Progenitor cell of endocrine pancreas (in vitro differentiated cells): Measurements from ENCODE around the gene KCNQ1. TPM values are rescaled to one million over a fixed set of nuclear protein-coding genes. Genes with fewer than 3 reads are reported as not detected.

ENCODE experiments used
- DNase-seq: peaks from one replicate; pipeline ENCODE4 v3.0.0; 2021; ENCODE audit warnings: low spot score; ENCODE audit not compliant: unreplicated experiment
- H3K27ac Mint-ChIP-seq: 2 replicates; pipeline ENCODE4 v1.8.0; 2021; ENCODE audit warnings: mild to moderate bottlenecking, moderate library complexity, mixed read lengths
- H3K27me3 Mint-ChIP-seq: 2 replicates; pipeline ENCODE4 v1.8.0; 2021; ENCODE audit warnings: mixed read lengths
- H3K36me3 Mint-ChIP-seq: 2 replicates; pipeline ENCODE4 v1.8.0; 2022; ENCODE audit warnings: mixed read lengths; ENCODE audit not compliant: insufficient read depth
- H3K4me1 Mint-ChIP-seq: 2 replicates; pipeline ENCODE4 v1.8.0; 2021; ENCODE audit warnings: low read depth, mixed read lengths
- H3K4me3 Mint-ChIP-seq: 2 replicates; pipeline ENCODE4 v1.8.0; 2021; ENCODE audit warnings: low read depth, mild to moderate bottlenecking, moderate library complexity, mixed read lengths
- H3K9me3 Mint-ChIP-seq: 2 replicates; pipeline ENCODE4 v1.8.0; 2021; ENCODE audit warnings: low read depth, mixed read lengths
- total RNA-seq: library from RNA; stranded (reverse); gene quantifications from 2 replicates; pipeline ENCODE4 v1.2.1, GENCODE V29; 2021
- TF ChIP-seq, protein P1 (sequence below): fragments of 200-600 bp; sonication (generic); IDR thresholded peaks from one replicate; pipeline ENCODE4 v1.5.0; 2021; ENCODE audit warnings: antibody characterized with exemption, mild to moderate bottlenecking; ENCODE audit not compliant: unreplicated experiment

The KCNQ1 gene
- total RNA-seq, 1 donor from 2014 or later, result 3.3 TPM

DNA sequence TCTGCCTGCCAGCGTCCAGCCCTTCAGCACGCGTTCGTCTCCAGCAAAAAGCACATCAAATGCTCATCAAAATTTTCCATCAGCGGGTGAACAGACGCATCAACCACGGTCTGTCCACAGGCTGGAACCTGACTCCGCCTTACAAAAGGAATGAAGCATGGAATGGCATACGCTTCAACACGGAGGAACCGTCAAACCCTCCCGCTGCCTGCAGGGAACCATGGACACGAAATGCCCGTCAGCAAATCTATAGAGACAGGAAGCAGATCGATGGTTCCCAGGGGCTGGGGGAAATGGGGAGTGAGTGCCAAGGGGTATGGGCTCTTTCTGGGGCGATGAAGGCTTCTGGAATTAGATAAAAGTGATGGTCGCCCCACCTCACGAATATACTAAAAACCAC is 28.0 kb upstream of the KCNQ1 start:
- no peak for DNase-seq
- TF ChIP-seq, protein P1, sequence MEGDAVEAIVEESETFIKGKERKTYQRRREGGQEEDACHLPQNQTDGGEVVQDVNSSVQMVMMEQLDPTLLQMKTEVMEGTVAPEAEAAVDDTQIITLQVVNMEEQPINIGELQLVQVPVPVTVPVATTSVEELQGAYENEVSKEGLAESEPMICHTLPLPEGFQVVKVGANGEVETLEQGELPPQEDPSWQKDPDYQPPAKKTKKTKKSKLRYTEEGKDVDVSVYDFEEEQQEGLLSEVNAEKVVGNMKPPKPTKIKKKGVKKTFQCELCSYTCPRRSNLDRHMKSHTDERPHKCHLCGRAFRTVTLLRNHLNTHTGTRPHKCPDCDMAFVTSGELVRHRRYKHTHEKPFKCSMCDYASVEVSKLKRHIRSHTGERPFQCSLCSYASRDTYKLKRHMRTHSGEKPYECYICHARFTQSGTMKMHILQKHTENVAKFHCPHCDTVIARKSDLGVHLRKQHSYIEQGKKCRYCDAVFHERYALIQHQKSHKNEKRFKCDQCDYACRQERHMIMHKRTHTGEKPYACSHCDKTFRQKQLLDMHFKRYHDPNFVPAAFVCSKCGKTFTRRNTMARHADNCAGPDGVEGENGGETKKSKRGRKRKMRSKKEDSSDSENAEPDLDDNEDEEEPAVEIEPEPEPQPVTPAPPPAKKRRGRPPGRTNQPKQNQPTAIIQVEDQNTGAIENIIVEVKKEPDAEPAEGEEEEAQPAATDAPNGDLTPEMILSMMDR, result no peak
- Mint-ChIP-seq H3K27me3 (no peaks in the 10 kb centered on the region), H3K36me3 (no peaks in the 10 kb centered on the region), H3K4me1 (no peaks in the 10 kb centered on the region), H3K27ac (no peak overlapping the region), H3K9me3 (no peaks in the 10 kb centered on the region), H3K4me3 (no peak overlapping the region)

DNA sequence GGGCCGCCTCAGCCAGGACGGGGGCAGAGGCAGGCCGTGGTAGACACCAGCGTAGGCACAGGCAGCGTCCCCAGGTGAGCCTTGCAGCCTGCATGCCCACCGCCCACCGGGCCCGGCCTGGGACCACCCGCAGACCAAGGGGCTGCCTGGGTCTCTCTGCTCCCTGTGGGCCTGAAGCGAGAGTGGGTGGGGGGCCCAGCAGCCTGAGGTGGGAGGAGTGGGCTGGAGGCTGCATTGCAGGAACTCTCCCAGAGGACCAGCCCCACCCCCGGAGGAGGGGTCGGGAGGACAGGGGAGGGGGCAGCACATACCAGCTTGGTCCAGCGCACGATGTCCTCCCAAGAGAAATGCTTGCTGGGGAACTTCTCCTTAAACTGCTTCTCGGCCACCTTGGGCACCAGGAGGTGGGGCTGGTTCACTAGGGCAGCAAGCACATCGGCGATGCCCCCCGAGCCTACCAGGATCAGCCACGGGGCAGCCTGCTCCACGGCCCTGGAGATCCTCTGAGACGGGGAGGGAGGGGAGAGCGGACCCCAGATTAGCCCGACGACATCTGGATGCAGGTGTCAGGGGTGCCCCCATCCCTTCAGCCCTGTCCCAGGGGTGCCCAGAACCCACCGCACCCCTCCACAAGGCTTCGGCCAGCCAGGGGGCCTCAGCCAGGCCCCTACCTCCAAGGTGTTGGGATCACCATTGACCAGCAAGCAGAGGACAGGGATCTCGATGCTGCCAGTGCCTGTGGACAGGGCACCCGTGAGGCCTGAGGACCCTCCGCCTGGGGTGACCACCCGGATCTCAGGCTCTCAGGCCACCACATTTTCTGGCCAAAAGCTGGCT is 26.7 kb upstream of the KCNQ1 start:
- H3K36me3 Mint-ChIP-seq, result no peaks in the 10 kb centered on the region
- no peak overlapping the region for H3K27ac Mint-ChIP-seq
- H3K9me3 Mint-ChIP-seq, result no peaks in the 10 kb centered on the region
- H3K4me1 Mint-ChIP-seq, result no peaks in the 10 kb centered on the region
- H3K4me3 Mint-ChIP-seq, result no peak overlapping the region
- TF ChIP-seq, protein P1, result no peak
- H3K27me3 Mint-ChIP-seq, result no peaks in the 10 kb centered on the region
- no peak for DNase-seq

DNA sequence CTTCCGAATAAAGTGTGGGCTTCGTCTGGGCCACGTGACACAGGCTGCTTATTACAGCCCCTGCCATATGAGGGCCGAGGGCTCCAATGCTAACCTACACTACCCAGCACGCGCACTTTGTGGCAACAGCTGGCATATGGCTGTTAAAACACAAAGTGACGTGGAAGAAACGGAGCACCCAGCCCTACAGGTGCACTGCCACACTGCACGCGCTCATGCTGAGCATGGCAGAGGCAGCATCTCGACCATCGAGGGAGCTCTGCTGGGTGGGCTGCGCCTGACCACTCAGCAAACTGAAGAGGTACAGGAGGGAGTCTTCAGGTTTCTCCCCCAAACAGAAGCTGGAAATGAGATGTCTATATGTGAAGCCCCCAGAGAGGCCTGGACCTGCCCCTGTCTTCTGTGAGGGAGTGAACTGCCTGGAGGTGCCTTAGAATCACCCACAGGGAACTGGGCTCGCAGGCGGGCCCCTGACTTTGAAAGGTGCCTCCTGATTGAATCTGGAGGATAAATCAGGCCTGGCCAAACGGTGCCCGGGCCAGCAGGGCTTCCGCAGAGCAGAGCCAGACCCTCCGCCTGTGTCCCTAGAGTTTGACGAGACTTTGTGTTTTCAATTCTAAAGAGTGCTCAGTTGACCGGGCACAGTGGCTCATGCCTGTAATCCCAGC is 26.0 kb upstream of the KCNQ1 start:
- H3K4me1 Mint-ChIP-seq, result no peaks in the 10 kb centered on the region
- H3K27ac Mint-ChIP-seq, result no peak overlapping the region
- no peak for DNase-seq
- no peaks in the 10 kb centered on the region for H3K9me3 Mint-ChIP-seq
- TF ChIP-seq, protein P1, result no peak
- no peaks in the 10 kb centered on the region for H3K36me3 Mint-ChIP-seq
- H3K4me3 Mint-ChIP-seq, result no peak overlapping the region
- no peaks in the 10 kb centered on the region for H3K27me3 Mint-ChIP-seq

DNA sequence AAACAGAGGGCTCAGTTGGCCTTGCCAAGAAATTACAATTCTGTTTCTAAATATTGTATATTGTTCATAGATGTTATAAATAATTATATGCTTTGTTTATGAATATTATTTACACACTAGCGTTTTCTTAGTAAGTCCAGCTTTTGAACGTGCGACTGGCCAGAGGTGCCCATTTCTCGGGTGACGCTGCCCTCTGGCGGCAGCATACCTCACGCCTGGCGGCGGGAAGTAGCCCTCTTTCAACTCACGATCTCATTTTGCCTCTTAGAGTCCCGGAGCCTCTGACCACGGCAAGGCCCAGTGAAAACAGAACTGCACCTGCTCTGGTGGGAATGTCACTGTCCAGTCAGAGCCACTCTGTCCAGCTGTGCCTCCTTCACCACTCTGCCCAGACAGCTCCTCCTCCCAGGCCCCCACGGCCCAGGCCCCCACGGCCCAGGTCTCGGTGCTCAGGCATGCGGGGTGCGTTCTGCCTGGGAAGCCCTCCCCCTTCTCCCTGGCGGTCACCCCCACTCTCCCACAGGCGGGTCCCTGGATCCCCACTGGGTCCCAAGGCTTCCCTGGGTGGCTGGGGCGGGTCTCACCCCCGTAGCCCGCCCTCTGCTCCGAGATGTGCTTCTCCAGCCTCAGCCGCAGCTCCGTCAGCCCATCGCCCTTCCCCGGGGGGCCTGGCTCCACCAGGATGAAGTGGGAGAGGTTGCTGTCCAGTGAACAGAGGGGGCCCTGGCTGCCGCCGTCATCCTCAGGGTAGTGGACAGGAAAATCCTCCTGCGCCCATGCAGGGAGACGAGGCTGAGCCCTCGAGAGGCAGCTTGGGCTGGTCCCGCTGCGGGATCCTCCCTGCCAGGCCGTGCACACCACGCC is 24.9 kb upstream of the KCNQ1 start:
- peak; percentile 65 for DNase-seq
- Mint-ChIP-seq H3K9me3 (no peaks in the 10 kb centered on the region), H3K4me3 (no peak overlapping the region), H3K4me1 (no peaks in the 10 kb centered on the region), H3K27me3 (no peaks in the 10 kb centered on the region), H3K36me3 (no peaks in the 10 kb centered on the region), H3K27ac (peak overlapping the region; percentile 78)
- TF ChIP-seq, protein P1, result peak; percentile 90

DNA sequence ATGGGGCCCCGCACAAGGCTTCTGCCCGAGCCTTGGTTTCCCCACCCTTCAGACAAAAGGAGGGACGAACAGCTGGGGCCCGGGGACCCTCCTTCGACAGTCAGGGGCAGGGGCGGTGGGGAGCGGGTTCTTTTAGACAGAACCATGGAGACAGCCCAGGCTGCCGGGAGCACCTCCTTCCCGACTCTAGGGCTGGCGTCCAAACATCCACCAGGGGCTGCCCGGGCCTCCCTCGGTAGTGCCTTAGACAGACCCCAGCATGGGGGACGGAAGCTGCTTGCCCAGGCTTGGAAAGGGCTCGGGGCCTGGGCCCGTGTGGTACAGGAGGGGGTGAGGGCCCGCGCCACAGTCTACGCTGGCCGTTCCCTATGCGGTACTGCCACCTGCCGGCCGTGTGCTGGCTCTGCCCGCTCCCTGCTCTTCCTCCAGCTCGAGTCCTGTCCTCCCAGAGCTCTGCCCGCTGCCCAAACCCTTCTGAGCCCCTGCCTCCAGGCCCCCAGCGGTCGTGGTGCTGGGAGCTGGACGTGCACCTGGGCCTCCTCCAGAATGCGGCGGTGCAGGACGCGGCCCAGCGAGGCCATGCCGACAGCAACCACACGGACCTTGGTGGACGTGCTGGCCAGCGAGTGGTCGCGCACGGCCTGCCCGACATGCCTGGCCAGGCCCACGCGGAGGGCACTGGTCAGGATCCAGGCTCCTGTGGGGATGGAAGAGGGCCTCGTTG is 24.1 kb upstream of the KCNQ1 start:
- H3K27ac Mint-ChIP-seq, result no peak overlapping the region
- H3K4me3 Mint-ChIP-seq, result no peak overlapping the region
- DNase-seq, result peak; percentile 64
- no peaks in the 10 kb centered on the region for H3K4me1 Mint-ChIP-seq
- H3K36me3 Mint-ChIP-seq, result no peaks in the 10 kb centered on the region
- no peaks in the 10 kb centered on the region for H3K9me3 Mint-ChIP-seq
- TF ChIP-seq, protein P1, result peak; percentile 94
- no peaks in the 10 kb centered on the region for H3K27me3 Mint-ChIP-seq
